ENCODE data around the gene ERCC8. TPM values are rescaled to one million over a fixed set of nuclear protein-coding genes. Genes with fewer than 3 reads are reported as not detected.

Gene ERCC8
- total and polyA plus RNA-seq, 2 experiments from 2014 or later, result 21.6 to 53.9 TPM

DNA sequence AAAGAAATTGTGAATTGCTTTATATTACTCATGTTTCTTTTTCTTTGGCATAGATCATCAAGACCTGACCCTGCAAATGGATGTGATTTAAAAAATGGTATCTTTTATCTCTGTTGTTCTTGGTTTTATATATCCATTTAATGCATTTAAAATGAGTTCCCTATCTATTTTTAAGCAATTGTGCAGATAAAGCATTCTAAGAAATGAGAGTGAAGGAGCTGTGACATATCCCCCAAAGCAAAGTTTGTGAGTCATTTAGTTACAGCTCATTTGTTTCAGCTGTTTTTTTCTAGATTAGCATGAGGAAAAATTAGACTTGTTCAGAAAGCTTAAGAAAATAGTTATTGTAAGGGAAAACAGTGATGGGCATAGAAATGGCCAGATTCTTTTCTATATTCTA, 93.2 kb downstream of the ERCC8 start:
- Histone ChIP-seq H3F3A (replicated peaks; ENCODE audit: low read depth) (no peaks in the 10 kb centered on the region), H3K9me2 (ENCODE audit: insufficient read depth) (peaks cover 10% of the 10 kb centered on the region), H3K4me1 (ENCODE audit: insufficient read depth) (peaks cover 10% of the 10 kb centered on the region; the same call in 1 of the 2 replicates), H3K4me3 (no peak overlapping the region), H3K36me3 (ENCODE audit: insufficient read depth) (no peaks in the 10 kb centered on the region), H3K27ac (ENCODE audit: low read depth) (no peak overlapping the region), H3K27me3 (ENCODE audit: insufficient read depth) (no peaks in the 10 kb centered on the region), H4K20me1 (replicated peaks; ENCODE audit: insufficient read depth) (no peaks in the 10 kb centered on the region), H3K4me2 (no peak overlapping the region), H3K79me2 (replicated peaks; ENCODE audit: insufficient read depth) (no peaks in the 10 kb centered on the region), H2AFZ (no peak overlapping the region)
- TF ChIP-seq POLR2AphosphoS5 (IDR thresholded peaks at IDR 0.05; ENCODE audit: low read depth) (no peak), ZNF114 (CRISPR knock-in tag; IDR thresholded peaks at IDR 0.05) (no peak), EZH2phosphoT487 (IDR thresholded peaks at IDR 0.05; ENCODE audit: unreplicated experiment) (no peak)
- H3K9me3 Mint-ChIP-seq, result no peaks in the 10 kb centered on the region
- H3K27me3 Mint-ChIP-seq (ENCODE audit: insufficient read depth, low read depth, poor library complexity), result no peaks in the 10 kb centered on the region
- DNase-seq (ENCODE audit: low spot score) (no peak), ATAC-seq (no peak)
- H3K27ac Mint-ChIP-seq, result no peak overlapping the region
- H3K4me3 Mint-ChIP-seq, result no peak overlapping the region
- H3K4me1 Mint-ChIP-seq, result no peaks in the 10 kb centered on the region
- no peaks in the 10 kb centered on the region for H3K36me3 Mint-ChIP-seq (ENCODE audit: low read depth)

DNA sequence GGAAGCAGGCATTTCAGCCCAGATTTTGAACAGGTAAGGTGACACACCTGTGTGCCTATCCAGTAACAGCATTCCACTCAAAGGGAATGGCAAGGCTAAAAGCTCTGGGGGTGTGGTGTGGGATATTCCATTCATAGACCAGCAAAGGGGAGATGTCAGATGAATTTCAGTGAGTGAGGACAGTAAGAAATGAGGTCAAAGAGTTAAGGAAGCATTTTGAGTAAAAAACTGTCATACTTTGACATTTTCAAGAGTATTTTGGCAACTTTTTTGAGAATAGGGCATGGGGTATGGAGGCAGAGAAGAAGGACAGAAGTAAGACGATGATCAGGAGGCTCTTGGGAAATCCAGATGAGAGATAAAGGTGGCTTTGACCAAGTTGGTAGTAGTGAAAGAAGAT, 98.6 kb downstream of the ERCC8 start:
- H3F3A ChIP-seq (replicated peaks; ENCODE audit: low read depth), result 0 out of 2 replicates have a peak, but pooled peaks cover 4% of the 10 kb centered on the region
- TF ChIP-seq EZH2phosphoT487 (IDR thresholded peaks at IDR 0.05; ENCODE audit: unreplicated experiment) (no peak), EZH2 (IDR thresholded peaks at IDR 0.05; ENCODE audit: low read depth, unreplicated experiment) (no peak), CREB1 (CRISPR knock-in tag; IDR thresholded peaks at IDR 0.05; ENCODE audit: low read depth) (no peak), NANOG (IDR thresholded peaks at IDR 0.05; ENCODE audit: borderline replicate concordance) (no peak), ZNF114 (CRISPR knock-in tag; IDR thresholded peaks at IDR 0.05) (no peak)
- TF ChIP-seq, protein P1, sequence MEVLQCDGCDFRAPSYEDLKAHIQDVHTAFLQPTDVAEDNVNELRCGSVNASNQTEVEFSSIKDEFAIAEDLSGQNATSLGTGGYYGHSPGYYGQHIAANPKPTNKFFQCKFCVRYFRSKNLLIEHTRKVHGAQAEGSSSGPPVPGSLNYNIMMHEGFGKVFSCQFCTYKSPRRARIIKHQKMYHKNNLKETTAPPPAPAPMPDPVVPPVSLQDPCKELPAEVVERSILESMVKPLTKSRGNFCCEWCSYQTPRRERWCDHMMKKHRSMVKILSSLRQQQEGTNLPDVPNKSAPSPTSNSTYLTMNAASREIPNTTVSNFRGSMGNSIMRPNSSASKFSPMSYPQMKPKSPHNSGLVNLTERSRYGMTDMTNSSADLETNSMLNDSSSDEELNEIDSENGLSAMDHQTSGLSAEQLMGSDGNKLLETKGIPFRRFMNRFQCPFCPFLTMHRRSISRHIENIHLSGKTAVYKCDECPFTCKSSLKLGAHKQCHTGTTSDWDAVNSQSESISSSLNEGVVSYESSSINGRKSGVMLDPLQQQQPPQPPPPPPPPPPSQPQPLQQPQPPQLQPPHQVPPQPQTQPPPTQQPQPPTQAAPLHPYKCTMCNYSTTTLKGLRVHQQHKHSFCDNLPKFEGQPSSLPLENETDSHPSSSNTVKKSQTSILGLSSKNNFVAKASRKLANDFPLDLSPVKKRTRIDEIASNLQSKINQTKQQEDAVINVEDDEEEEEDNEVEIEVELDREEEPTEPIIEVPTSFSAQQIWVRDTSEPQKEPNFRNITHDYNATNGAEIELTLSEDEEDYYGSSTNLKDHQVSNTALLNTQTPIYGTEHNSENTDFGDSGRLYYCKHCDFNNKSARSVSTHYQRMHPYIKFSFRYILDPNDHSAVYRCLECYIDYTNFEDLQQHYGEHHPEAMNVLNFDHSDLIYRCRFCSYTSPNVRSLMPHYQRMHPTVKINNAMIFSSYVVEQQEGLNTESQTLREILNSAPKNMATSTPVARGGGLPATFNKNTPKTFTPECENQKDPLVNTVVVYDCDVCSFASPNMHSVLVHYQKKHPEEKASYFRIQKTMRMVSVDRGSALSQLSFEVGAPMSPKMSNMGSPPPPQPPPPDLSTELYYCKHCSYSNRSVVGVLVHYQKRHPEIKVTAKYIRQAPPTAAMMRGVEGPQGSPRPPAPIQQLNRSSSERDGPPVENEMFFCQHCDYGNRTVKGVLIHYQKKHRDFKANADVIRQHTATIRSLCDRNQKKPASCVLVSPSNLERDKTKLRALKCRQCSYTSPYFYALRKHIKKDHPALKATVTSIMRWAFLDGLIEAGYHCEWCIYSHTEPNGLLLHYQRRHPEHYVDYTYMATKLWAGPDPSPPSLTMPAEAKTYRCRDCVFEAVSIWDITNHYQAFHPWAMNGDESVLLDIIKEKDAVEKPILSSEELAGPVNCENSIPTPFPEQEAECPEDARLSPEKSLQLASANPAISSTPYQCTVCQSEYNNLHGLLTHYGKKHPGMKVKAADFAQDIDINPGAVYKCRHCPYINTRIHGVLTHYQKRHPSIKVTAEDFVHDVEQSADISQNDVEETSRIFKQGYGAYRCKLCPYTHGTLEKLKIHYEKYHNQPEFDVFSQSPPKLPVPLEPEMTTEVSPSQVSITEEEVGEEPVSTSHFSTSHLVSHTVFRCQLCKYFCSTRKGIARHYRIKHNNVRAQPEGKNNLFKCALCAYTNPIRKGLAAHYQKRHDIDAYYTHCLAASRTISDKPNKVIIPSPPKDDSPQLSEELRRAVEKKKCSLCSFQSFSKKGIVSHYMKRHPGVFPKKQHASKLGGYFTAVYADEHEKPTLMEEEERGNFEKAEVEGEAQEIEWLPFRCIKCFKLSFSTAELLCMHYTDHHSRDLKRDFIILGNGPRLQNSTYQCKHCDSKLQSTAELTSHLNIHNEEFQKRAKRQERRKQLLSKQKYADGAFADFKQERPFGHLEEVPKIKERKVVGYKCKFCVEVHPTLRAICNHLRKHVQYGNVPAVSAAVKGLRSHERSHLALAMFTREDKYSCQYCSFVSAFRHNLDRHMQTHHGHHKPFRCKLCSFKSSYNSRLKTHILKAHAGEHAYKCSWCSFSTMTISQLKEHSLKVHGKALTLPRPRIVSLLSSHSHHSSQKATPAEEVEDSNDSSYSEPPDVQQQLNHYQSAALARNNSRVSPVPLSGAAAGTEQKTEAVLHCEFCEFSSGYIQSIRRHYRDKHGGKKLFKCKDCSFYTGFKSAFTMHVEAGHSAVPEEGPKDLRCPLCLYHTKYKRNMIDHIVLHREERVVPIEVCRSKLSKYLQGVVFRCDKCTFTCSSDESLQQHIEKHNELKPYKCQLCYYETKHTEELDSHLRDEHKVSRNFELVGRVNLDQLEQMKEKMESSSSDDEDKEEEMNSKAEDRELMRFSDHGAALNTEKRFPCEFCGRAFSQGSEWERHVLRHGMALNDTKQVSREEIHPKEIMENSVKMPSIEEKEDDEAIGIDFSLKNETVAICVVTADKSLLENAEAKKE (CRISPR knock-in tag; IDR thresholded peaks at IDR 0.05), result no peak
- TF ChIP-seq, protein P2, sequence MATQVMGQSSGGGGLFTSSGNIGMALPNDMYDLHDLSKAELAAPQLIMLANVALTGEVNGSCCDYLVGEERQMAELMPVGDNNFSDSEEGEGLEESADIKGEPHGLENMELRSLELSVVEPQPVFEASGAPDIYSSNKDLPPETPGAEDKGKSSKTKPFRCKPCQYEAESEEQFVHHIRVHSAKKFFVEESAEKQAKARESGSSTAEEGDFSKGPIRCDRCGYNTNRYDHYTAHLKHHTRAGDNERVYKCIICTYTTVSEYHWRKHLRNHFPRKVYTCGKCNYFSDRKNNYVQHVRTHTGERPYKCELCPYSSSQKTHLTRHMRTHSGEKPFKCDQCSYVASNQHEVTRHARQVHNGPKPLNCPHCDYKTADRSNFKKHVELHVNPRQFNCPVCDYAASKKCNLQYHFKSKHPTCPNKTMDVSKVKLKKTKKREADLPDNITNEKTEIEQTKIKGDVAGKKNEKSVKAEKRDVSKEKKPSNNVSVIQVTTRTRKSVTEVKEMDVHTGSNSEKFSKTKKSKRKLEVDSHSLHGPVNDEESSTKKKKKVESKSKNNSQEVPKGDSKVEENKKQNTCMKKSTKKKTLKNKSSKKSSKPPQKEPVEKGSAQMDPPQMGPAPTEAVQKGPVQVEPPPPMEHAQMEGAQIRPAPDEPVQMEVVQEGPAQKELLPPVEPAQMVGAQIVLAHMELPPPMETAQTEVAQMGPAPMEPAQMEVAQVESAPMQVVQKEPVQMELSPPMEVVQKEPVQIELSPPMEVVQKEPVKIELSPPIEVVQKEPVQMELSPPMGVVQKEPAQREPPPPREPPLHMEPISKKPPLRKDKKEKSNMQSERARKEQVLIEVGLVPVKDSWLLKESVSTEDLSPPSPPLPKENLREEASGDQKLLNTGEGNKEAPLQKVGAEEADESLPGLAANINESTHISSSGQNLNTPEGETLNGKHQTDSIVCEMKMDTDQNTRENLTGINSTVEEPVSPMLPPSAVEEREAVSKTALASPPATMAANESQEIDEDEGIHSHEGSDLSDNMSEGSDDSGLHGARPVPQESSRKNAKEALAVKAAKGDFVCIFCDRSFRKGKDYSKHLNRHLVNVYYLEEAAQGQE (IDR thresholded peaks at IDR 0.05; ENCODE audit: unreplicated experiment), result no peak
- TF ChIP-seq, protein P3, sequence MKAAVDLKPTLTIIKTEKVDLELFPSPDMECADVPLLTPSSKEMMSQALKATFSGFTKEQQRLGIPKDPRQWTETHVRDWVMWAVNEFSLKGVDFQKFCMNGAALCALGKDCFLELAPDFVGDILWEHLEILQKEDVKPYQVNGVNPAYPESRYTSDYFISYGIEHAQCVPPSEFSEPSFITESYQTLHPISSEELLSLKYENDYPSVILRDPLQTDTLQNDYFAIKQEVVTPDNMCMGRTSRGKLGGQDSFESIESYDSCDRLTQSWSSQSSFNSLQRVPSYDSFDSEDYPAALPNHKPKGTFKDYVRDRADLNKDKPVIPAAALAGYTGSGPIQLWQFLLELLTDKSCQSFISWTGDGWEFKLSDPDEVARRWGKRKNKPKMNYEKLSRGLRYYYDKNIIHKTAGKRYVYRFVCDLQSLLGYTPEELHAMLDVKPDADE (IDR thresholded peaks at IDR 0.05), result no peak
- peaks cover 9% of the 10 kb centered on the region for H3K79me2 ChIP-seq (replicated peaks; ENCODE audit: insufficient read depth)
- peaks cover 21% of the 10 kb centered on the region for H3K27me3 ChIP-seq (ENCODE audit: insufficient read depth)
- Mint-ChIP-seq H3K27ac (no peak overlapping the region), H3K4me3 (no peak overlapping the region), H3K9me3 (no peaks in the 10 kb centered on the region), H3K27me3 (ENCODE audit: insufficient read depth, low read depth, poor library complexity) (peaks cover 22% of the 10 kb centered on the region), H3K4me1 (peaks cover 23% of the 10 kb centered on the region), H3K36me3 (ENCODE audit: low read depth) (no peaks in the 10 kb centered on the region; the same call in 2 of the 3 replicates)
- H3K36me3 ChIP-seq (ENCODE audit: insufficient read depth), result no peaks in the 10 kb centered on the region
- H3K4me1 ChIP-seq (ENCODE audit: insufficient read depth), result peaks cover 19% of the 10 kb centered on the region
- H3K4me2 ChIP-seq, result no peak overlapping the region
- no peak overlapping the region for H2AFZ ChIP-seq
- no peak overlapping the region for H3K4me3 ChIP-seq
- peaks cover 10% of the 10 kb centered on the region; the same call in 1 of the 2 replicates for H4K20me1 ChIP-seq (replicated peaks; ENCODE audit: insufficient read depth)
- DNase-seq (ENCODE audit: low spot score) (no peak), ATAC-seq (no peak)
- H3K27ac ChIP-seq (ENCODE audit: low read depth), result no peak overlapping the region
- no peaks in the 10 kb centered on the region for H3K9me2 ChIP-seq (ENCODE audit: insufficient read depth)

Data from GM23338 (cell line).